ENCODE data around the gene OR5K2. TPM values are rescaled to one million over a fixed set of nuclear protein-coding genes. Genes with fewer than 3 reads are reported as not detected.

OR5K2 gene
- total RNA-seq, 2 experiments from 2014 or later: not detected

DNA sequence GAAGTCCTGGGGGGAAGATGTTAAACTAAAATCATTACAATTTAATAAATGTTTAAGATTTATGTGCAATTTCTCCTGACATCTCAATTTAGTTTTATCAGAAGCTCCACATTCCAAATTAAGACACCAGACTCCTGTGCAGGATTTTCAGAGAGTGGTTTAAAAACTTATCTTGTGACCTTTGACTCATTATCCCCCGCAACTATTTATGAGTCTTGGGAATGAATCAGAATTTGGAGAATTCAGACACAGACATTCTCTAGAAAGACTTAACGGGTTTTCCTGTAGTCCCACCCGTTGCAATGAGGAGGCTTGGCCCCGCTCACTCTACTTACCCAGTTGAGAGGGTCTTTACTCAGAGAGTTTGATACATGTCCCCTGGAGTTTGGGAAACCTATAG lies 7.1 kb downstream of the OR5K2 start:
- DNase-seq: no peak
- Mint-ChIP-seq H3K4me3 (no peak overlapping the region), H3K4me1 (peaks cover 20% of the 10 kb centered on the region), H3K36me3 (ENCODE audit: low read depth) (peaks cover 46% of the 10 kb centered on the region), H3K27ac (no peak overlapping the region), H3K9me3 (peaks cover 1% of the 10 kb centered on the region), H3K27me3 (no peaks in the 10 kb centered on the region)
- ChIA-PET CTCF (interaction anchor here (0.9 kb wide), 1 partner anchor 12 kb away, joined by 3 read pairs; no protein-coding TSS in a partner anchor), POLR2A (no interaction called here)

DNA sequence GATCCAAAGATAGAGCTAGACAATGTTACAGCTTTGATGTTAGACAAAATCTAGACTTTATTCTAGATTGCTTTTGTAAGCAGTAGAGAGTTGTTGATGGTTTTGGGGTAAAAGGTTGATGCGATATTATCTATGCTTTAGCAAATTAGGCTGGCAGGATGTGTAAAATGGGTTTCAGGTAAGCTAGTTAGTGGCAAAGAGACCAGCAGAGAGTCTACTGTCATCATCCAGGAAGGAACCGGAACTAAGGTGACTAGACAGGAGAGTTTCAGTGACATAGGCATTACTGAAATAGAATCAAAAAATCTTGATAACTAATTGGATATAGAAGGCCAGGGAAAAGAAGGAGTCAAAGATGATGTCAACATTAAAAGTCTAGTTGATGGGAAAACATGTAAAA lies 11.1 kb downstream of the OR5K2 start:
- Mint-ChIP-seq H3K27me3 (no peaks in the 10 kb centered on the region), H3K4me3 (no peak overlapping the region), H3K4me1 (peaks cover 38% of the 10 kb centered on the region), H3K36me3 (ENCODE audit: low read depth) (peaks cover 67% of the 10 kb centered on the region), H3K27ac (peak overlapping the region; percentile 5), H3K9me3 (no peaks in the 10 kb centered on the region)
- ChIA-PET POLR2A (interaction anchor here (1.5 to 2.6 kb wide), 4 partner anchors 13 to 85 kb away, joined by 4 to 10 read pairs (median 6); partner anchors contain the start of genes CLDND1 and CPOX), CTCF (no interaction called here)
- no peak for DNase-seq

DNA sequence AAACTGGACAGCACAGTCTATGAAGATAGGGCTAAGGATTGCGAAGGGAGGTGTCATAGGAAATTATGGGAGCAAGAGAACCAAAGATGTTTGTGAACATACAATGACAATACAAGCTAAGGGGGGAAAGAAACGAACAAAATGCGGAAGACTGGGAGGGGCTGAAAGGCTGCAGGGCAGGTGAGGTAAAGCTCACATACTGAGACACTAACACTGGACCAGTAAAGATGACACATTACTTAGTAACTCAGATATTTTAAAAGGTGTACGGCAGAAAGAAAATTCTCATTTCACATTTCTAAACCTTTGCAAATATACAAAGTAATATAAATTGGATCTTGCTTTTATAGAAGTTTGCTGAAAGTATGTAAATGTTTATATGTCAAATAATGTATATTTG lies 15.1 kb downstream of the OR5K2 start:
- no peak overlapping the region for H3K4me3 Mint-ChIP-seq
- CTCF ChIA-PET: no interaction called here

DNA sequence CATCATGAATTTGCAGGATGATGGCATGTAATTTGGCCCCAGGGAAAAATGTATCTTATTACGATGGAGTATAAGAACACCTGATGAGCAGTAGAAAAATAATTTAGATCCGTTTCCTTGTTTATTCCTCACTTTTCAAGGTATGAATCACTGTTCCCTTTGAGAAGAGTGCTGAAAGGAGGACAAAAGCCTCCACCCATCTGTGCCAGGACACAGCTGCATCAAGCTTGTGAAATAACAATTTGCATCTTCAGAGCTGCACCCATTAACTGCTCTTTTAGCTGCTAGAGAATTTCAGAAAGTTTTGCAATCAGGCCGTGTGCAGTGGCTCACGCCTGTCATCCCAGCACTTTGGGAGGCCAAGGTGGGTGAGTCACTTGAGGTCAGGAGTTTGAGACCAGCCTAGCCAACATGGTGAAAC lies 15.6 kb downstream of the OR5K2 start:
- CTCF ChIA-PET: no interaction called here
- H3K36me3 Mint-ChIP-seq (ENCODE audit: low read depth): peaks cover 91% of the 10 kb centered on the region
- H3K27ac Mint-ChIP-seq: no peak overlapping the region
- no peaks in the 10 kb centered on the region for H3K9me3 Mint-ChIP-seq
- no peak overlapping the region for H3K4me3 Mint-ChIP-seq
- POLR2A ChIA-PET: interaction anchor here (1.1 to 4.9 kb wide), 5 partner anchors 20 to 75 kb away, joined by 3 to 35 read pairs (median 5); no protein-coding TSS in a partner anchor
- DNase-seq: no peak
- H3K4me1 Mint-ChIP-seq: peaks cover 75% of the 10 kb centered on the region
- no peaks in the 10 kb centered on the region for H3K27me3 Mint-ChIP-seq

More for the DNA sequence above, 15.1 kb downstream of the OR5K2 start:
- H3K27me3 Mint-ChIP-seq: no peaks in the 10 kb centered on the region
- no peaks in the 10 kb centered on the region for H3K9me3 Mint-ChIP-seq
- no peak overlapping the region for H3K27ac Mint-ChIP-seq
- peaks cover 72% of the 10 kb centered on the region for H3K4me1 Mint-ChIP-seq
- POLR2A ChIA-PET: interaction anchor here (1.1 to 1.6 kb wide), 4 partner anchors 72 to 179 kb away, joined by 3 to 4 read pairs (median 4); no protein-coding TSS in a partner anchor
- DNase-seq: no peak
- H3K36me3 Mint-ChIP-seq (ENCODE audit: low read depth): peaks cover 89% of the 10 kb centered on the region

DNA sequence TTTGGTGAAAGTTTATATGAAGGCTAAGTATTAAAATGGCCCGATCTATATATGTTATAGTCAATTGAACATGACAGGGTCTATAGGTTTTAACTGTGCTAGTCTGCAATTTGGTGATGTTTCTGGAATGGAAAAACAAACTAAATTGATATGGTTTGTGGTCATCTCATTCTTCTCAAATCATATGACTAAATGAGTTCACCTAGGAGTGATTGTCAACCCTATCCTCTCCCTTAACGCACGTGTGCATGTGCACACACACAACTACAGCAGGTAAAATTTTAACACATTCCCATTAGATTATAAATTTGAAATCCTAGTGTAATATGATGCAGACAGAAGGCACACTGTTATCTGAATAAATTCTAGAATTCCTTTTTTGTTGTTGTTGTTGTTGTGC lies 16.3 kb downstream of the OR5K2 start:
- H3K4me1 Mint-ChIP-seq: peaks cover 75% of the 10 kb centered on the region
- no peak for DNase-seq
- POLR2A ChIA-PET: interaction anchor here (1.1 to 13.8 kb wide), 9 partner anchors 9 to 80 kb away, joined by 3 to 372 read pairs (median 7); partner anchors contain the start of genes CLDND1 and CPOX
- H3K27me3 Mint-ChIP-seq: no peaks in the 10 kb centered on the region
- H3K27ac Mint-ChIP-seq: peak overlapping the region; percentile 8
- H3K36me3 Mint-ChIP-seq (ENCODE audit: low read depth): peaks cover 91% of the 10 kb centered on the region
- CTCF ChIA-PET: interaction anchor here (1.6 kb wide), 1 partner anchor 59 kb away, joined by 5 read pairs; no protein-coding TSS in a partner anchor
- no peak overlapping the region for H3K4me3 Mint-ChIP-seq
- H3K9me3 Mint-ChIP-seq: no peaks in the 10 kb centered on the region

DNA sequence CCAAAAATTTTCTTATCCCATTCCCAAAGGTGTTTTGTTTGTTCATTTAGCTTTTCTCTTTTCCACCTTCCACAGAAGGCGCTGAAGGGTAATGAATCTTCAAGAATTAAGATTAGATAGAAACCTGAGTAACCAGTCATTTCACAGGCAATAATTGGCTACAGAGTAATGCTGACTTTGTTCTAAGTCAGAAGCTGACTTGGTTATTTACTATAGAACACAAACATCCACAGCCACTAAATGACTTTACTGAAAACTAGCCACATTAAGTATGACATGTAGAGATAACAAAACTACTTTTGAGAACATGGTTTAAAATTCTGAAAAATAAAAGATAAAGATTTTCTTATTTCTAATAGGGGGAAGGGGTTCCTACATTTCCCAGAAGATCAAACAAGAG lies 17.5 kb downstream of the OR5K2 start:
- ChIA-PET POLR2A (interaction anchor here (1.0 to 13.8 kb wide), 11 partner anchors 8 to 78 kb away, joined by 3 to 372 read pairs (median 7); partner anchors contain the start of genes CLDND1 and CPOX), CTCF (interaction anchor here (1.6 kb wide), 1 partner anchor 57 kb away, joined by 5 read pairs; no protein-coding TSS in a partner anchor)
- DNase-seq: no peak
- H3K4me1 Mint-ChIP-seq: peaks cover 76% of the 10 kb centered on the region
- peaks cover 93% of the 10 kb centered on the region for H3K36me3 Mint-ChIP-seq (ENCODE audit: low read depth)
- H3K27ac Mint-ChIP-seq: no peak overlapping the region
- no peaks in the 10 kb centered on the region for H3K9me3 Mint-ChIP-seq
- H3K27me3 Mint-ChIP-seq: no peaks in the 10 kb centered on the region
- H3K4me3 Mint-ChIP-seq: no peak overlapping the region

DNA sequence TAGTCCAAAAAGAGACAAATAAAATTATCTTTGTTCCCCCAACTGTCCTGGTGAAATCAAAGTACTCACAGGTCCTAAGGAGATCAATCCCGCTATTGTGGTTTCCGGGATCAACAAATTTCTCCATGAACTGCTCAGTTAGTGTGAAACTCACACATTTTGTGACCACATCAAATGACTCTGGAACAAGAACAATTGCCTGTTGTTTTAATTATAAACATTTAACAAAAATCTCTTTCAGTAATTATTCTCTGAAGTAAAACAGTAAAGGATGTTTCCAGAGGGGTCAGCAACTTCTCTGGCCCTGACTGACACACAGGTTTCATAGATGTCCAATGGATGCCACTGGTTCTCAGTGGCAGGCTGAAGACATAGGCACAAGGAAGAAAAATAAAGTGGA lies 21.3 kb downstream of the OR5K2 start:
- POLR2A ChIA-PET: interaction anchor here (1.0 to 13.8 kb wide), 6 partner anchors 17 to 73 kb away, joined by 3 to 372 read pairs (median 135); partner anchors contain the start of genes CPOX and GPR15
- CTCF ChIA-PET: no interaction called here

DNA sequence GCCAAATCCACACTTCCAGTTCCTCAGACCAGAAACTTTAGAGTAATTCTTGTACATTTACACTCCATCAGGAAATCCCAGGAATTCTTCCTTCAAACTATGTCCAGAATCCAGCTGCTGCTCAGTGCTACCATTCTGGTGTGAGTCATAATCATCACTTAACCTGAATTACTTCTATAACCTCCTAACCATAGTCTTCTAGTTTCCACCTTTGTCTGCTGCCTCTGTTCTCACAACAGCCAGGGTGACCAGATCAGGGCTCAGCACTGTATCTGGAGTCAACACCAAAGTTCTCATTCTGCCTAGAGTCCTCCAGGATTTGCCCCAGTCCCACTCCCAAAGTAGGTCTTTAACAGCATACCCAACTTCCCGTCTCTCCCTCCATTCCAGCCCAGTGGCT lies 21.9 kb downstream of the OR5K2 start:
- H3K4me1 Mint-ChIP-seq: peaks cover 76% of the 10 kb centered on the region
- ChIA-PET CTCF (interaction anchor here (1.6 kb wide), 1 partner anchor 53 kb away, joined by 7 read pairs; no protein-coding TSS in a partner anchor), POLR2A (interaction anchor here (1.5 to 13.8 kb wide), 5 partner anchors 18 to 73 kb away, joined by 4 to 372 read pairs (median 169); partner anchors contain the start of genes CPOX and GPR15)
- H3K27ac Mint-ChIP-seq: peak overlapping the region; percentile 92
- no peaks in the 10 kb centered on the region for H3K27me3 Mint-ChIP-seq
- H3K9me3 Mint-ChIP-seq: peaks cover 5% of the 10 kb centered on the region
- H3K4me3 Mint-ChIP-seq: peak overlapping the region; percentile 98
- H3K36me3 Mint-ChIP-seq (ENCODE audit: low read depth): peaks cover 92% of the 10 kb centered on the region
- no peak for DNase-seq

More for the DNA sequence above, 21.3 kb downstream of the OR5K2 start:
- Mint-ChIP-seq H3K9me3 (peaks cover 2% of the 10 kb centered on the region), H3K27ac (peak overlapping the region; percentile 92), H3K36me3 (ENCODE audit: low read depth) (peaks cover 91% of the 10 kb centered on the region), H3K4me3 (peak overlapping the region; percentile 98), H3K27me3 (no peaks in the 10 kb centered on the region), H3K4me1 (peaks cover 75% of the 10 kb centered on the region)
- no peak for DNase-seq

DNA sequence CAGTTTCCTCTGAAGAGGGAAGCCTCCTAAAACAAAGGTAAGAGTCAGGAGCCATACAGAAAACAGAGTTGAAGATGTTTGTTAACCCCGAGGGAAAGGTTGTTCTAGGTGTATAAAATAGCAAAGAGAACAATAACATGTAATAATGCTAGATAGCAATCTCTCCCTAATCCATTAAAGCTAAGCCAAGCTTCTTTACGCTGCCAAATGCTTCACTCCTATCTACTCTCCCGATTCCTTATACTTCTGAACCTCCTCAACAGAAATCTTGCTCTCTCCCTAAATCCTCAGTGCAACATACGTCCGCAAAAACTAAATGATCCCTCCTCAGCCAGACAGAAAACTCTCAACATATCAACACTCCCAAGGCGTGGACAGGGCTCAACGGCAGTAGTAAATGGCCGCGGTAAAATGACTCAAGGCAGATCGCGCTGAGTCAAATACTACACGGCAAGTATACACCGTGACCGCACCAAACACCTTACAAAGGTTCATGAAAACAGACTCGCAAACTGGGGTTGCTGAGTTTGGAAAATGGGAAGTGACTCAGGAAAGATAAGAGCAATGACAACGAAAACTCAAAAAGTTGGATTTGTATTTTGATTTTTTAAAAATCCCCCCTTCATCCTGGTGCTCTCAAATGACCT lies 24.5 kb downstream of the OR5K2 start:
- peak overlapping the region; percentile 92 for H3K27ac Mint-ChIP-seq
- peak; percentile 71 for DNase-seq
- H3K27me3 Mint-ChIP-seq: no peaks in the 10 kb centered on the region
- H3K4me3 Mint-ChIP-seq: peak overlapping the region; percentile 98
- POLR2A ChIA-PET: interaction anchor here (0.8 to 13.8 kb wide), 12 partner anchors 8 to 1880 kb away, joined by 4 to 372 read pairs (median 10); partner anchors contain the start of genes CPOX, GPR15 and LNP1
- H3K9me3 Mint-ChIP-seq: peaks cover 9% of the 10 kb centered on the region
- peaks cover 74% of the 10 kb centered on the region for H3K4me1 Mint-ChIP-seq
- CTCF ChIA-PET: interaction anchor here (0.6 to 5.4 kb wide), 9 partner anchors 15 to 484 kb away, joined by 3 to 38 read pairs (median 4); partner anchors contain the start of gene CPOX
- H3K36me3 Mint-ChIP-seq (ENCODE audit: low read depth): peaks cover 85% of the 10 kb centered on the region

DNA sequence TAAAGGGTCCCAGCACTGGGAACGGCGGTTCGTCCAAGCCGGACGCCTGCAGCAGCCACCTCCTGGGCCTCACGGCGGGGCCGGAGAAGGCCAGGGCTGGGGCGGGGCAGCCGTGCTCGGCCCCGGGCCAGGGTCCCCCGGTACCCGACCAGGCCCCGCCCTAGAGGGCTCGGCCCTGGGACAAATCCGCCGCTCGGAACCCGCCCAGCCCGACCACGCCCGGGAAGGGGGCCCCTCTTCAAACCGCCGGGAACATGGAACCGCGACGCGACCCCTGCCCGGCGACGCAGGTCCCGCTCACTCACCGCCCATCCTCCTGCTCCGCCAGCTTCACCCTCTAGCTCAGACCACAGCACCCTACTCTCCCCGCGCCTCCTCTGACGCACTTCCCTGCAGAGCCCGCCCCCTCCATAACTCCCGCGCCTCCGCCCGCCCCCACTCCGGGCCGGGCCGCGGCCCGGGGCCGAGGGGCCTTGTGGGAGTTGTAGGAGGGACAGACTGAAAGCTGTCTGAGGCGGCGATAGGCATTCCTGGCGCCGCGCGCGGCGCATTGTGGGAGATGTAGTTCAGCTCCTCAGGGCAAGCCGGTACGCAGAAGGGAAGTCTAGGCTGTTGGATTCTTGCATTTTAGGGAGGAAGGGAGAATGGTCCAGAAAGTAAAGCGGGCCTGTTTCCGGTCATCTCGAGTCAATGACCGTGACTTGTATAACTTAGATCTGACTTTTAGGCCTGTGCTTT lies 25.2 kb downstream of the OR5K2 start, which contains the start of gene CLDND1:
TSS of gene CLDND1 (minus strand) at position 359 of the 738 bp plus-strand sequence. CDS start 1,478 bp downstream, outside the sequence.
- Mint-ChIP-seq H3K27ac (peak within 1 kb of the TSS; percentile 92), H3K9me3 (peaks cover 9% of the 10 kb centered on the region), H3K27me3 (no peaks in the 10 kb centered on the region), H3K4me1 (peaks cover 73% of the 10 kb centered on the region), H3K36me3 (ENCODE audit: low read depth) (peaks cover 83% of the 10 kb centered on the region), H3K4me3 (peak within 1 kb of the TSS; percentile 98)
- peak; percentile 98 for DNase-seq
- CTCF ChIA-PET: interaction anchor here (0.6 to 5.4 kb wide), 9 partner anchors 10 to 485 kb away, joined by 3 to 38 read pairs (median 9); partner anchors contain the start of genes CPOX and GPR15
- POLR2A ChIA-PET: interaction anchor here (0.7 to 13.8 kb wide), 14 partner anchors 8 to 1879 kb away, joined by 3 to 372 read pairs (median 10); partner anchors contain the start of genes CPOX, GPR15 and LNP1

DNA sequence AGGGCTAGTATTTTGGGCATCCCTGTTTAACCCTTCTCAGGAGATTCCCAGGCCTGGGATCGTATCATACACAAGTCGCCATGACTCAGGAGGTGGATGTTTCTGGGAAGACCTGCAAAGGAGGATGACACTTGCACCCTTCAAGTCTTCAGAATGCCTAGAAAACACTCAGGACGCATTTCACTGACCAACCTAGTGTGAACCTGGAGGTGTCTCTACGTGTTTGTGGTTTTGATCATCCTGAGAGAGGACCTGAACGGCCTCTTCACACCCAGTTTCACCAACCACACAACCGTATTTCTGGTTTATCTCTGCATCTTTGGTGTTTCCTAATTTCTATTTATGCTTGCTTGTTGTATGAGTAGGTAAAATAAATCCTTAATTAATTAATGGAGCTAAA lies 28.0 kb downstream of the OR5K2 start:
- Mint-ChIP-seq H3K9me3 (peaks cover 9% of the 10 kb centered on the region), H3K4me3 (peak overlapping the region; percentile 18), H3K27me3 (no peaks in the 10 kb centered on the region), H3K27ac (peak overlapping the region; percentile 78), H3K36me3 (ENCODE audit: low read depth) (peaks cover 68% of the 10 kb centered on the region), H3K4me1 (peaks cover 69% of the 10 kb centered on the region)
- DNase-seq: peak; percentile 45
- ChIA-PET CTCF (interaction anchor here (0.6 to 5.4 kb wide), 6 partner anchors 7 to 68 kb away, joined by 3 to 38 read pairs (median 4); partner anchors contain the start of genes CPOX and GPR15), POLR2A (interaction anchor here (0.7 to 13.8 kb wide), 5 partner anchors 12 to 46 kb away, joined by 3 to 372 read pairs (median 21); partner anchors contain the start of gene GPR15)
